HG03139 (cell line): Measurements from ENCODE around the gene ZSCAN21.
A peak's percentile ranks its signal among the peaks of the same experiment; 100 is the strongest.

Experiments
- ATAC-seq: cut with Tn5 transposase; IDR thresholded peaks from one replicate; pipeline ENCODE4 v1.9.1; 2021; ENCODE audit not compliant: unreplicated experiment

ZSCAN21 gene

GRCh38 chr7:100095704-100096103, 46.1 kb downstream of the ZSCAN21 start:
- ATAC-seq, result no peak

- no peak for ATAC-seq
These were observed 49.3 kb downstream of the ZSCAN21 start for GRCh38 chr7:100098913-100099312.

DNA sequence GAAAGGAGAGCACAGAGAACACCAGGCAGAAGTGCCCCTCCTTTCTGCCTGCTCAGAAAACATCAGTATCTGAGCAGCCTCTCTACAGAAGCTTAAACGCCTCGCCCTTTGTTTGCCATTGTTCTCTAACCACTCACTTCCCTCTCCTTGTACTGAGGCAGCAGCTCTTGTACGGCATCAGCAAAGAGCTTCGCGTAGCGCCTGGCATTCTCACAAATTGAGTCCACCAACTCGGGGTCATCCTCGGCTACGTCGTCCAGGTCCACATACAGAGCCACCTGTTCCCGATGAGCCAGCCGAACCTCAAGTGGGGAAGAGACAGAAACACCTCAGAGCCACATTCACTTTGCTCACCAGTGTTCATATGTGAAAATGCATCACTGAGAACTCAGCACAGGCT, 49.9 kb downstream of the ZSCAN21 start:
- ATAC-seq, result no peak

GRCh38 chr7:100100420-100101015, 50.9 kb downstream of the ZSCAN21 start:
- ATAC-seq, result peak; percentile 52

DNA sequence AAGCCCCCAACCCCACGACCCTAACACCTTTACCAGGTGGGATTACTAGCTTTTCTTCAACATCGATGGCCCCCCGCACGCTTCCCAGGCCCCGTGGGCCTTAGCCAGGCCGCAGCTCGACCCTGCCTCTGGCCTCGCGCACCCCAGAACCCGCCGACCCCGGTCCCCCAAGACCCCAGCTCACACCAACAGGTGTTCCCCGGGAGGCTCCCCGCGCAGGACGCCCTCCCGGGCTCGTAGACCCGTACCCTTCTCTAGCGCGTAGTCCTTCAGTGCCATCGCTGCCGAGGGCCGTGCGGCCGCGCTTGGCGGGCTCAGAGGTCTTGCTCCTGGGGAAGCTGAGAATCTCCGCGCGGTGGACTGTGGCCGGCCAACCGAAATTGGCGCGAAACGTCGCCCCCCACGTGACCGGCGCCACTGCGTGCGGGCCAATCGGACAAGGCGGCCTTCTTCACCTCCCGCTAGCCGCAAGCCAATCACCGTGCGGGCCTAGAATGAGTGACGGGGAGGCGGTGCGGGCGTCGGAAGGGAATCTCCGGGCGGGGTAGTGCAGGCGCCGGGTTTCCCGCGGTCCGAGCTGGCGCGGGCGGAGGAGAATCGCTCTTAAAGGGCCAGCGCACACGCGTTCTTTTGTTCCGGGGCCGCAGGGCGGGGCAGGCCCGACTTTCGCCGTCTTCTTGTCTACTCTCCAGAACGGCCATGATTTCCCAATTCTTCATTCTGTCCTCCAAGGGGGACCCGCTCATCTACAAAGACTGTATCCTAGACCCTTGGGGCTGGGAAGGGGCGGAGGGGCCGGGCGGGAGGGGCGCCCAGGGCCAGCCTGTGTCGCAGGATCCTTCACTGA, 51.7 kb downstream of the ZSCAN21 start, which contains the start of the genes AP4M1 and MCM7:
Gene AP4M1, plus strand, starts transcription at position 628 of the 847 bp plus-strand sequence. Its CDS starts 72 bp downstream, at position 700.
Gene MCM7, minus strand, starts transcription at position 382 of the 847 bp plus-strand sequence. Its CDS starts 103 bp downstream, at position 279.
- peak; percentile 75 for ATAC-seq

DNA sequence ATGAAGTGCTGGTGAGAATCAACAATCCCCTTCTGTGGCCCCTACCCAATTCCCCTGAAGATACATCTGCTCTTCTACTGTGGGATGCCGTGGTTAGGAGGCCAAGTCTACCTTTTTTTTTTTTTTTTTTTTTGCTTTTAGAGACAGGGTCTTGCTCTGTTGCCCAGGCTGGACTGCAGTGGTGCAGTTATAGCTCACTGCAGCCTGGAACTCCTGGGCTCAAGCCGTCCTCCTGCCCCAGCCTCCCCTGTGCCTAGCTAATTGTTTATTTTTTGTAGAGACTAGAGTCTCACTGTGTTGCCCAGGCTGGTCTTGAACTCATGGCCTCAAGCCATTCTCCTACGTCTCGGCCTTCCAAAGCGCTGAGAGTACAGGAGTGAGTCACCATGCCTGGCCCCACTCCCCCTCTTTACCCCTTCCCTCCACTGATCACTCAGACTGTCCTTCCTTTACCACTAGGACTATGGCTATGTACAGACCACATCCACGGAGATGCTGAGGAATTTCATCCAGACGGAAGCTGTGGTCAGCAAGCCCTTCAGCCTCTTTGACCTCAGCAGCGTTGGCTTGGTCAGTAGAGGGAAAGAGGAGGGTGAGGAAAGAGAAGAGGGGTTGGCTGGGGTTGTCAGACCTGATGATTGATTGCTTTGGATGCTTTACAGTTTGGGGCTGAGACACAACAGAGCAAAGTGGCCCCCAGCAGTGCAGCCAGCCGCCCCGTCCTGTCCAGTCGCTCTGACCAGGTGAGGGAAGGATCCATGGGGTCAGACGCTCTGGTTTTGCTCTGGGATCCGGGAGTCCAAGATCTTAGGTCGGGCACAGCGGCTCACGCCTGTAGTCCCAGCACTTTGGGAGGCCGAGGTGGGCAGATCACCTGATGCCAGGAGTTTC, 53.6 kb downstream of the ZSCAN21 start:
- ATAC-seq, result no peak

DNA sequence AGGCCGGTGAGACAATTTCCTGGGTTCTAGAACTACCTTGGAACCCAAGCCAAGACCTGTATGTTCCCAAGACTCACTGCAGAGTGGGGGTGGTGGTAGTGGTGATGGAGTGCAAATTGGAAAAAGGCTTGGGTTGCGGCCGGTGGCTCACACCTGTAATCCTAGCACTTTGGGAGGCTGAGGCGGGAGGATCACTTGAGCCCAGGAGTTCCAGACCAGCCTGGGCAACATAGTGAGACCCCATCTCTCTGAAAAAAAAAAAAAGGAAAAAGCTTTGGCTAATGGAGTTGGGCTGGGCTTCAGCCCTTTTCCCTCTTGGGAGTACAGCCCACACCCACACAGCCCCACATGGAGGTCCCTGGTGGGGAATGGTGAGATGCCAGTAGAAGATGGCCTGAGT, 56.0 kb downstream of the ZSCAN21 start:
- no peak for ATAC-seq

- ATAC-seq, result no peak
These were observed 57.1 kb downstream of the ZSCAN21 start for GRCh38 chr7:100106633-100107032.

DNA sequence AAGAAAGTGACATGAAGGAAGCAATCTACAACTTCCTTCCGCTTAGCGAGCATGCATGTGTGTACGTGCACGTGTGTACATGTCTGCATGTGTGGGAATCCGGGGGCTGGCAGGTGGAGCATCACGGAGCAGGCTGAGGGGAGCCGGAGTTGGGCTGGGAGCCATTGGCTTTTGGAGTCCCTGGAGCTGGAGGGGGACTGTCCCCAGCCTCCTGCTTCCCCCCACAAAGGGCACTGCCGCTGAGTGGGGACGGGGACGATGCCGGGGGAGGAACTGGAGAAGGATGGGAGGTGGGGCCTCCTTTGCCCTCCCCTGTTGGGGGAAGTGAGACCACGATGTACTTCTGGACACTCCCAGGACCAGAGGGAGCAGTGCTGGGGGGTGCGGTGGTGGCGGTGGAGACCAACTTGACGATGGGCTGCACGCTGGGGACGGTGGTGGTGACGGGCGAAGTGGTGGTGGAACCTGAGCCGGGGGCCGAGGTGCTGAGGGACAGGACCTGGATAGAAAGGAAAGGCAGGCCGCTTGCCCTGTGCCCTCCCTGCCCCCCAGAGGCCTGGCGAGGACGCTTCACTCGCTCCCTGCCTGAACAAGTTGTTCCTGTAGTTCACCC, 57.7 kb downstream of the ZSCAN21 start:
- no peak for ATAC-seq

GRCh38 chr7:100107890-100108289, 58.3 kb downstream of the ZSCAN21 start:
- no peak for ATAC-seq

DNA sequence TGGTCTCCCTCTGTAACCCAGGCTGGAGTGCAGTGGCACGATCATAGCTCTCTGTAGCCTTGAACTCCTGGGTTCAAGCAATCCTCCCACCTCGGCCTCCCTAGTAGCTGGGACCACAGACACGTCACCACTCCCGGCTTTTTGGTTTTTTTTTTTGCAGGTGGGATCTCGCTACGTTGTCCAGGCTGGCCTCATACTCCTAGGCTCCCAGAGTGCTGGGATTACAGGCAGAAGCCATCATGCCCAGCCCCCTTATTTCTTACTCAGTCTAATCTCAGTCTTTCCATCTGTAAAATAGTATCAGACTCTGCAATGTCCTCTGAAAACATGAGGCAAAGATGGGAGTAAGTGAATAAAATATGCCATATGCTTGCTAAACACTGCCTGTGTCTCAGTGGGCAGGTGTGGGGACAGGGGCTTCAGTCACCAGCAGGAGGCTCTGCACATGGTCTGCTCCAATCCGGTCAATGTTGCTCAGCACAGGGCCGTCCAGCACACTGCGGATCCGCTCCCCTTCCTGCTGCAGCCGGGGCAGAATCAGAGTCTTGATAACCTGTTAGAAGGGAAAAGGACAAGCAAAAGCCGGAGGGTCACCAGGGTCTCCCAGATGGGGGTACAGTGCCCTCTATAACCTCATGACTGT, 60.1 kb downstream of the ZSCAN21 start:
- no peak for ATAC-seq

DNA sequence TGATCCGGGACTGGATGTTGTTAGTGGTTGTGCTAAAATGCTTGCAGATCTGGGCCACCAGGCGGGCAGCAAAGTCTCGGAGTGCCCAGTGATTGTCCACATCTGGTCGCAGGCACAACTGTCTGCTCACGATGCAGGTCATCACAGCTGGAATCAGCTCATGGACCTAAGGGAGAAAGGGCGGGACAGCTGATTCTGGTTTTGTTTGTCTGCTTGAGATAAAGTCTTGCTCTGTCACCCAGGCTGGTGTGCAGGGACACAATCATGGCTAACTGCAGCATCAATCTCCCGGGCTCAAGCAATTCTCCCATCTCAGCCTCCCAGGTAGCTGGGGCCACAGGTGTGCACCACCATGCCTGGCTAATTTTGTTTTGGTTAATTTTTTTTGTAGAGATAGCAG, 61.6 kb downstream of the ZSCAN21 start:
- no peak for ATAC-seq

DNA sequence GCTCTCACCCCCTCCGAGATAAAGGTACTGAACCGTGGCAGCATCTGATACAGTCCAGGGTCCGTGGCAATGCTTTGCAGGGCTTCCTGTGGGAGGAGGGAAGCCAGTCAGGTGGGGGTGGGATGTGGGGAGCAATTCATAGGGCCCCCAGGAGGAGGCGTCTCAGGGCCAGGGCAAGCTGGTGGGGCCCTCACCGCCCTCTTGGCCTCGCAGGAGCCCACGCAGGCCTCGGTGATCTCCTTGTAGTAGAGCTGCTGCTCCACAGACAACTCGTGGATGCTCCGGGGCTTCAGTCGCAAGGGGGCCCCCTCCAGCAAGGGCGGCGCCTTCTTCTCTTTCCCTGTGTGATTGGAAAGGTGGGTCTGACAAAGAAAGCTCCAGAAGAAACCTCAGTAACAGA, 62.3 kb downstream of the ZSCAN21 start:
- ATAC-seq, result no peak
